ENCODE results near the gene MCM5. TPM values are rescaled to one million over a fixed set of nuclear protein-coding genes. Genes with fewer than 3 reads are reported as not detected.
A peak's percentile ranks its signal among the peaks of the same experiment; 100 is the strongest.

MCM5 gene
- total RNA-seq, 2 donors from 2014 or later: 42.2 to 51.8 TPM

GRCh38 chr22:35381424-35382009, 18.4 kb upstream of the MCM5 start:
- DNase-seq (ENCODE audit: low spot score): no peak
- Histone ChIP-seq H3K27ac (peak overlapping the region; percentile 60 to 73), H3K36me3 (no peaks in the 10 kb centered on the region), H3K27me3 (replicated peaks; ENCODE audit: insufficient read depth) (no peaks in the 10 kb centered on the region), H3K9me3 (no peaks in the 10 kb centered on the region), H3K4me3 (peak overlapping the region; percentile 28 to 37), H3K4me1 (replicated peaks) (no peaks in the 10 kb centered on the region)
- WGBS: 65% methylated on average over 5 of the region's 5 CpGs
- intact Hi-C loops (cut with DNase I): loop anchor here (2.0 kb wide), 1 partner anchor 31 kb away; no protein-coding TSS in a partner anchor
- TF ChIP-seq POLR2AphosphoS5 (IDR thresholded peaks at IDR 0.05) (no peak), CTCF (IDR thresholded peaks at IDR 0.05) (no peak)

GRCh38 chr22:35383679-35384071, 16.3 kb upstream of the MCM5 start:
- no peaks in the 10 kb centered on the region for H3K36me3 ChIP-seq
- no peaks in the 10 kb centered on the region for H3K4me1 ChIP-seq (replicated peaks)
- TF ChIP-seq POLR2A (IDR thresholded peaks at IDR 0.05) (no peak), POLR2AphosphoS5 (IDR thresholded peaks at IDR 0.05) (no peak), CTCF (IDR thresholded peaks at IDR 0.05) (no peak)
- intact Hi-C loops (cut with DNase I): no loop called here
- no peak overlapping the region for H3K4me3 ChIP-seq
- 85% methylated on average over 3 of the region's 3 CpGs for WGBS
- no peak overlapping the region for H3K27ac ChIP-seq
- no peak for DNase-seq (ENCODE audit: low spot score)
- H3K9me3 ChIP-seq: no peaks in the 10 kb centered on the region
- H3K27me3 ChIP-seq (replicated peaks; ENCODE audit: insufficient read depth): no peaks in the 10 kb centered on the region

- Histone ChIP-seq H3K4me3 (no peak overlapping the region), H3K4me1 (replicated peaks) (no peaks in the 10 kb centered on the region), H3K9me3 (no peaks in the 10 kb centered on the region), H3K27ac (no peak overlapping the region), H3K36me3 (no peaks in the 10 kb centered on the region), H3K27me3 (replicated peaks; ENCODE audit: insufficient read depth) (no peaks in the 10 kb centered on the region)
- TF ChIP-seq CTCF (IDR thresholded peaks at IDR 0.05) (no peak), POLR2AphosphoS5 (IDR thresholded peaks at IDR 0.05) (no peak), POLR2A (IDR thresholded peaks at IDR 0.05) (no peak)
- WGBS: 89% methylated on average over 4 of the region's 4 CpGs
- no peak for DNase-seq (ENCODE audit: low spot score)
- intact Hi-C loops (cut with DNase I): no loop called here
These were observed 15.4 kb upstream of the MCM5 start for GRCh38 chr22:35384527-35384926.

- Histone ChIP-seq H3K4me1 (replicated peaks) (no peaks in the 10 kb centered on the region), H3K9me3 (no peaks in the 10 kb centered on the region), H3K36me3 (no peaks in the 10 kb centered on the region), H3K27ac (no peak overlapping the region), H3K4me3 (no peak overlapping the region), H3K27me3 (replicated peaks; ENCODE audit: insufficient read depth) (no peaks in the 10 kb centered on the region)
- 87% methylated on average over 6 of the region's 6 CpGs for WGBS
- intact Hi-C loops (cut with DNase I): no loop called here
- TF ChIP-seq CTCF (IDR thresholded peaks at IDR 0.05) (no peak), POLR2A (IDR thresholded peaks at IDR 0.05) (no peak), POLR2AphosphoS5 (IDR thresholded peaks at IDR 0.05) (no peak)
- no peak for DNase-seq (ENCODE audit: low spot score)
These were observed 14.9 kb upstream of the MCM5 start for GRCh38 chr22:35384975-35385588.
